ENCODE measurements around the gene KCTD17. TPM values are rescaled to one million over a fixed set of nuclear protein-coding genes. Genes with fewer than 3 reads are reported as not detected.

KCTD17 gene
- total and polyA plus RNA-seq, 2 of the 13 experiments (the other 11 are each of a cell fraction or from before 2014, with no cell fraction given) = 5.3 to 11.7 TPM

GRCh38 chr22:37032535-37033460 is 18.7 kb upstream of the KCTD17 start (continued):
- TF ChIP-seq ZUFSP (CRISPR knock-in tag; IDR thresholded peaks at IDR 0.05; ENCODE audit: borderline replicate concordance) = peak; percentile 91; the same call in 1 of the 2 replicates
- peak; percentile 84 for TF ChIP-seq ZNF703 (CRISPR knock-in tag; IDR thresholded peaks at IDR 0.05; ENCODE audit: borderline replicate concordance)
- peak; percentile 96; the same call in 1 of the 2 replicates for TF ChIP-seq RORA (CRISPR knock-in tag; IDR thresholded peaks at IDR 0.05)
- no peak for TF ChIP-seq ZNF660 (CRISPR knock-in tag; IDR thresholded peaks at IDR 0.05; ENCODE audit: borderline replicate concordance, low read depth)
- TF ChIP-seq CREB1 (IDR thresholded peaks at IDR 0.05) = 0 out of 2 replicates have a peak, but pooled peaks have one; percentile 16
- TF ChIP-seq CREB1 (CRISPR knock-in tag; IDR thresholded peaks at IDR 0.05) = peak; percentile 84
- no peak for TF ChIP-seq MLLT10 (CRISPR knock-in tag; IDR thresholded peaks at IDR 0.05)
- TF ChIP-seq CEBPZ (IDR thresholded peaks at IDR 0.05; ENCODE audit: low read length) = no peak
- TF ChIP-seq BHLHE40 (IDR thresholded peaks at IDR 0.05; ENCODE audit: low read length) = no peak
- 0 out of 2 replicates have a peak, but pooled peaks have one; percentile 65 for TF ChIP-seq ZNF335 (CRISPR knock-in tag; IDR thresholded peaks at IDR 0.05)
- TF ChIP-seq SMARCC2 (IDR thresholded peaks at IDR 0.05) = no peak; the same call in 1 of the 2 replicates
- TF ChIP-seq ETV6 (CRISPR knock-in tag; conservative IDR thresholded peaks at IDR 0.05) = peak; percentile 93
- TF ChIP-seq LCORL (IDR thresholded peaks at IDR 0.05) = no peak
- TF ChIP-seq LCORL (CRISPR knock-in tag; IDR thresholded peaks at IDR 0.05) = peak; percentile 95
- no peak for TF ChIP-seq ZNF597 (CRISPR knock-in tag; IDR thresholded peaks at IDR 0.05)
- TF ChIP-seq MXD3 (CRISPR knock-in tag; IDR thresholded peaks at IDR 0.05) = no peak; the same call in 1 of the 2 replicates
- no peak; the same call in 1 of the 2 replicates for TF ChIP-seq ZNF557 (CRISPR knock-in tag; IDR thresholded peaks at IDR 0.05)
- peak; percentile 85 for TF ChIP-seq ZNF672 (CRISPR knock-in tag; IDR thresholded peaks at IDR 0.05)
- TF ChIP-seq ZNF740 (CRISPR knock-in tag; IDR thresholded peaks at IDR 0.05) = 0 out of 2 replicates have a peak, but pooled peaks have one; percentile 8
- TF ChIP-seq ZNF256 (CRISPR knock-in tag; conservative IDR thresholded peaks at IDR 0.05) = 0 out of 2 replicates have a peak, but pooled peaks have one; percentile 19
- peak; percentile 79; the same call in 1 of the 2 replicates for TF ChIP-seq HOMEZ (CRISPR knock-in tag; IDR thresholded peaks at IDR 0.05; ENCODE audit: low read depth)
